Fibroblast of lung (primary cell): ENCODE measurements around the gene PALM. TPM values are rescaled to one million over a fixed set of nuclear protein-coding genes. Genes with fewer than 3 reads are reported as not detected.
"Not testable (repeated sequence)": the region's sequence is repeated elsewhere in the genome, so short reads cannot be mapped to it uniquely, and the experiment has no call there.

ENCODE experiments used
- DNase-seq, 2 donors: peaks; one replicate each; pipeline versions ENCODE4 v3.0.0 to v3.0.0-alpha.2; 2010; ENCODE audit warnings: low read depth in 2 of 2
- H2AFZ ChIP-seq: 2 replicates; pipeline ENCODE4 v1.5.1; 2012; ENCODE audit warnings: low read length, control low read depth, inconsistent platforms
- H3K27ac ChIP-seq: 2 replicates; pipeline ENCODE4 v1.5.1; 2011; ENCODE audit warnings: low read length, control low read depth; ENCODE audit not compliant: insufficient read depth
- H3K27me3 ChIP-seq: 2 replicates; pipeline ENCODE4 v1.5.1; 2011; ENCODE audit warnings: mild to moderate bottlenecking, low read length; ENCODE audit not compliant: control insufficient read depth, insufficient read depth
- H3K36me3 ChIP-seq: 2 replicates; pipeline ENCODE4 v1.5.1; 2011; ENCODE audit warnings: low read length; ENCODE audit not compliant: control insufficient read depth, insufficient read depth
- H3K4me1 ChIP-seq: 2 replicates; pipeline ENCODE4 v1.5.1; 2011; ENCODE audit warnings: low read length; ENCODE audit not compliant: control insufficient read depth, insufficient read depth; ENCODE audit errors: extremely low read depth
- H3K4me2 ChIP-seq: 2 replicates; pipeline ENCODE4 v1.5.1; 2011; ENCODE audit warnings: low read length, control low read depth; ENCODE audit not compliant: insufficient read depth; ENCODE audit errors: extremely low read depth
- H3K4me3 ChIP-seq, 4 experiments: fragments of 200-600 bp in 1 of 4; sonication (generic) in 1 of 4; replicated peaks in 1 of 4; 2 replicates each; pipeline ENCODE4 v1.5.1; 2011 to 2016; ENCODE audit warnings: low read length in 4 of 4, low read depth in 3 of 4, mild to moderate bottlenecking in 3 of 4, control low read depth in 2 of 4, inconsistent platforms in 1 of 4, mixed read lengths in 1 of 4; ENCODE audit not compliant: insufficient read depth in 1 of 4; ENCODE audit errors: control extremely low read depth in 1 of 4
- H3K79me2 ChIP-seq: 2 replicates; pipeline ENCODE4 v1.5.1; 2012; ENCODE audit warnings: mild to moderate bottlenecking, low read length, inconsistent platforms; ENCODE audit not compliant: control insufficient read depth, insufficient read depth
- H3K9ac ChIP-seq: 2 replicates; pipeline ENCODE4 v1.5.1; 2011; ENCODE audit warnings: mild to moderate bottlenecking, low read length, control low read depth; ENCODE audit not compliant: insufficient read depth
- H3K9me3 ChIP-seq: 2 replicates; pipeline ENCODE4 v1.5.1; 2012; ENCODE audit warnings: low read depth, low read length; ENCODE audit not compliant: control insufficient read depth, insufficient read depth
- H4K20me1 ChIP-seq: 2 replicates; pipeline ENCODE4 v1.5.1; 2011; ENCODE audit warnings: low read length; ENCODE audit not compliant: control insufficient read depth, insufficient read depth; ENCODE audit errors: extremely low read depth
- CTCF ChIP-seq, 2 donors: IDR thresholded peaks in 1 of 2; conservative IDR thresholded peaks in 1 of 2; 1 replicate in 1 of 2; 2 replicates in 1 of 2; pipeline ENCODE4 v1.5.1; 2011 to 2012; ENCODE audit warnings: low read length in 2 of 2, control low read depth in 1 of 2, inconsistent platforms in 1 of 2, low read depth in 1 of 2, mild to moderate bottlenecking in 1 of 2
- EZH2 ChIP-seq: IDR thresholded peaks from 2 replicates; pipeline ENCODE4 v1.5.1; 2012; ENCODE audit warnings: low read length, control low read depth, mild to moderate bottlenecking; ENCODE audit errors: missing control alignments
- polyA plus RNA-seq, 2 donors: library from polyadenylated mRNA; depleted of rRNA in 1 of 2; stranded (reverse) in 1 of 2; unstranded in 1 of 2; fragments of >200 nt; gene quantifications; 2 replicates each; pipeline ENCODE4 v1.2.1, GENCODE V29; 2011 to 2012; ENCODE audit warnings: missing spikeins in 1 of 2
- total RNA-seq: library from RNA; depleted of rRNA; stranded (reverse); fragments of >200 nt; gene quantifications from 2 replicates; pipeline ENCODE4 v1.2.1, GENCODE V29; 2014

PALM gene
- total and polyA plus RNA-seq, 2 donors (not counting 1 experiment from before 2014, with no cell fraction given) = 3.2 to 8.3 TPM

GRCh38 chr19:663682-664117 lies 45.0 kb upstream of the PALM start:
- Histone ChIP-seq H3K79me2 (peaks cover 42% of the 10 kb centered on the region), H3K9me3 (no peaks in the 10 kb centered on the region), H3K36me3 (peaks cover 3% of the 10 kb centered on the region), H3K27me3 (no peaks in the 10 kb centered on the region), H3K27ac (peak overlapping the region; percentile 81), H2AFZ (peak overlapping the region; percentile 73), H3K4me2 (peak overlapping the region; percentile 90), H4K20me1 (peaks cover 1% of the 10 kb centered on the region), H3K4me3 (peak overlapping the region; percentile 51 to 63 (median 56)), H3K4me1 (peaks cover 4% of the 10 kb centered on the region), H3K9ac (peak overlapping the region; percentile 73)
- no peak for DNase-seq
- TF ChIP-seq EZH2 (no peak), CTCF (conservative IDR thresholded peaks at IDR 0.05 in 1 of 2, IDR thresholded peaks at IDR 0.05 in 1 of 2; ENCODE audit: low read depth in 1 of 2, low read length in 2 of 2) (no peak)

- TF ChIP-seq CTCF (conservative IDR thresholded peaks at IDR 0.05 in 1 of 2, IDR thresholded peaks at IDR 0.05 in 1 of 2; ENCODE audit: low read depth in 1 of 2, low read length in 2 of 2) = peak; percentile 79 to 87
- no peak for TF ChIP-seq EZH2
- H3K79me2 ChIP-seq = peaks cover 29% of the 10 kb centered on the region
- no peaks in the 10 kb centered on the region for H4K20me1 ChIP-seq
- H3K27ac ChIP-seq = no peak overlapping the region
- no peaks in the 10 kb centered on the region for H3K27me3 ChIP-seq
- peak overlapping the region; percentile 89 for H2AFZ ChIP-seq
- peak; percentile 67 to 71 for DNase-seq
- no peak overlapping the region for H3K9ac ChIP-seq
- peak overlapping the region in 1 of 4 experiments; percentile 28 for H3K4me3 ChIP-seq
- peak overlapping the region; percentile 83 for H3K4me2 ChIP-seq
- no peaks in the 10 kb centered on the region for H3K9me3 ChIP-seq
- H3K4me1 ChIP-seq = no peaks in the 10 kb centered on the region
- no peaks in the 10 kb centered on the region for H3K36me3 ChIP-seq
These were observed 43.8 kb upstream of the PALM start for GRCh38 chr19:664913-665443.

DNA sequence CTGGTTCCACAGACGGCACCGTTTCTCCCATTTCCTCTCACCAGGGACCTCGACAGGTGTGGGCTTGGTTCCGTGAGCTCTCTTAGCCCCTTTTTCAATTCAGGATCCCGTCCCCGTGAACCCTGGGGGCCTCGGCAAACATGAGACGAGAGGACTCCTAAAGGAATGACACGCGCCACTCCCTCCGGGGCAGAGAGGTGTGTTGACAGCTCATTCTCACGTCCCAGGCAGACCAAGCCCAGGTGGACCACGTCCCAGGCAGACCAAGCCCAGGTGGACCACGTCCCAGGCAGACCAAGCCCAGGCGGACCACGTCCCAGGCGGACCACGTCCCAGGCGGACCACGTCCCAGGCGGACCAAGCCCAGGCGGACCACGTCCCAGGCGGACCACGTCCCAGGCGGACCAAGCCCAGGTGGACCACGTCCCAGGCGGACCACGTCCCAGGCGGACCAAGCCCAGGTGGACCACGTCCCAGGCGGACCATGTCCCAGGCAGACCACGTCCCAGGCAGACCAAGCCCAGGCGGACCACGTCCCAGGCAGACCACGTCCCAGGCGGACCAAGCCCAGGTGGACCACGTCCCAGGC lies 41.7 kb upstream of the PALM start:
- H3K9me3 ChIP-seq, H4K20me1 ChIP-seq, H3K9ac ChIP-seq, H3K4me3 ChIP-seq, H3K27ac ChIP-seq, H3K27me3 ChIP-seq, H3K79me2 ChIP-seq, H2AFZ ChIP-seq, DNase-seq, H3K4me2 ChIP-seq, H3K36me3 ChIP-seq, H3K4me1 ChIP-seq: not testable (repeated sequence)

DNA sequence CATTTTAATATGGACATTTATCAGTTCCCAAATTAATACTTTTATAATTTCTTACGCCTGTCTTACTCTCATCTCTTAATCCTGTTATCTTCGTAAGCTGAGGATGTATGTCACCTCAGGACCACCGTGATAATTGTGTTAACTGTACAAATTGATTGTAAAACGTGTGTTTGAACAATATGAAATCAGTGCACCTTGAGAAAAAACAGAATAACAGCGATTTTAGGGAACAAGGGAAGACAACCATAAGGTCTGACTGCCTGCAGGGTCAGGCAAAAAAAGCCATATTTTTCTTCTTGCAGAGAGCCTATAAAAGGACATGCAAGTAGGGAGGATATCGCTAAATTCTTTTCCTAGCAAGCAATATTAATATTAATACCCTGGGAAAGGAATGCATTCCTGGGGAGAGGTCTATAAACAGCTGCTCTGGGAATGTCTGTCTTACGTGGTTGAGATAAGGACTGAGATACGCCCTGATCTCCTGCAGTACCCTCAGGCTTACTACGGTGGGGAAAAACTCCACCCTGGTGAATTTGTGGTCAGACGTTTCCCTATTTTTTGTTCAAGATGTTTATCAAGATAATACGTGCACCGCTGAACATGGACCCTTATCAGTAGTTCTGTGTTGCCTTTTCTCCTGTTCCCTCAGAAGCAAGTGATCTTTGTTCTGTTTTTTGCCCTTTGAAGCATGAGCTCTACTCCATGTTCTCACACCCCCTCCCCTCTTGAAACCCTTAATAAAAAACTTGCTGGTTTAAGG lies 39.9 kb upstream of the PALM start:
- H3K36me3 ChIP-seq, H3K27ac ChIP-seq, H3K9ac ChIP-seq, H3K4me3 ChIP-seq, H2AFZ ChIP-seq, H4K20me1 ChIP-seq, H3K27me3 ChIP-seq, H3K9me3 ChIP-seq, H3K4me2 ChIP-seq, H3K79me2 ChIP-seq, H3K4me1 ChIP-seq: not testable (repeated sequence)
- peak in 1 of 2 donors; percentile 63 for DNase-seq
